ENCODE results near the gene ADIPOR2.
"Not testable (repeated sequence)": the region's sequence is repeated elsewhere in the genome, so short reads cannot be mapped to it uniquely, and the experiment has no call there.

The ADIPOR2 gene

GRCh38 chr12:1728824-1729223 lies 38.0 kb downstream of the ADIPOR2 start:
- Histone ChIP-seq H3K27me3 (ENCODE audit: control insufficient read depth, insufficient read depth, low read length) (no peaks in the 10 kb centered on the region), H3K36me3 (ENCODE audit: control insufficient read depth, low read depth, low read length) (no peaks in the 10 kb centered on the region), H3K27ac (ENCODE audit: low read length) (no peak overlapping the region)

GRCh38 chr12:1731019-1731687 lies 40.3 kb downstream of the ADIPOR2 start:
- no peak overlapping the region for H3K4me3 ChIP-seq (ENCODE audit: low read length)
- no peak overlapping the region for H3K27ac ChIP-seq (ENCODE audit: low read length)
- H3K4me1 ChIP-seq (ENCODE audit: control insufficient read depth, low read depth, low read length) = no peaks in the 10 kb centered on the region
- no peaks in the 10 kb centered on the region for H3K27me3 ChIP-seq (ENCODE audit: control insufficient read depth, insufficient read depth, low read length)
- H3K9ac ChIP-seq (ENCODE audit: low read length) = no peak overlapping the region
- no peaks in the 10 kb centered on the region for H3K36me3 ChIP-seq (ENCODE audit: control insufficient read depth, low read depth, low read length)
- no peaks in the 10 kb centered on the region for H3K9me3 ChIP-seq (ENCODE audit: control insufficient read depth, low read depth, low read length)

More at GRCh38 chr12:1728824-1729223, 38.0 kb downstream of the ADIPOR2 start:
- Histone ChIP-seq H3K9me3 (ENCODE audit: control insufficient read depth, low read depth, low read length) (no peaks in the 10 kb centered on the region), H3K9ac (ENCODE audit: low read length) (no peak overlapping the region), H3K4me1 (ENCODE audit: control insufficient read depth, low read depth, low read length) (no peaks in the 10 kb centered on the region), H3K4me3 (ENCODE audit: low read length) (no peak overlapping the region)

- not testable (repeated sequence) for H3K27me3 ChIP-seq (ENCODE audit: control insufficient read depth, insufficient read depth, low read length); H3K4me3 ChIP-seq (ENCODE audit: low read length); H3K4me1 ChIP-seq (ENCODE audit: control insufficient read depth, low read depth, low read length); H3K36me3 ChIP-seq (ENCODE audit: control insufficient read depth, low read depth, low read length); H3K9me3 ChIP-seq (ENCODE audit: control insufficient read depth, low read depth, low read length); H3K9ac ChIP-seq (ENCODE audit: low read length); H3K27ac ChIP-seq (ENCODE audit: low read length)
These were observed 40.8 kb downstream of the ADIPOR2 start for GRCh38 chr12:1731688-1732078.

- H3K27ac ChIP-seq (ENCODE audit: low read length) = no peak overlapping the region
- H3K27me3 ChIP-seq (ENCODE audit: control insufficient read depth, insufficient read depth, low read length) = no peaks in the 10 kb centered on the region
- H3K4me1 ChIP-seq (ENCODE audit: control insufficient read depth, low read depth, low read length) = no peaks in the 10 kb centered on the region
- H3K36me3 ChIP-seq (ENCODE audit: control insufficient read depth, low read depth, low read length) = no peaks in the 10 kb centered on the region
- H3K9me3 ChIP-seq (ENCODE audit: control insufficient read depth, low read depth, low read length) = no peaks in the 10 kb centered on the region
- no peak overlapping the region for H3K9ac ChIP-seq (ENCODE audit: low read length)
- H3K4me3 ChIP-seq (ENCODE audit: low read length) = no peak overlapping the region
These were observed 42.0 kb downstream of the ADIPOR2 start for GRCh38 chr12:1732914-1733313.

- not testable (repeated sequence) for H3K36me3 ChIP-seq (ENCODE audit: control insufficient read depth, low read depth, low read length); H3K4me1 ChIP-seq (ENCODE audit: control insufficient read depth, low read depth, low read length)
These were observed 42.8 kb downstream of the ADIPOR2 start for GRCh38 chr12:1733712-1734111.

GRCh38 chr12:1737652-1738286 lies 46.9 kb downstream of the ADIPOR2 start:
- H3K4me1 ChIP-seq (ENCODE audit: control insufficient read depth, low read depth, low read length) = no peaks in the 10 kb centered on the region
- no peaks in the 10 kb centered on the region for H3K9me3 ChIP-seq (ENCODE audit: control insufficient read depth, low read depth, low read length)
- H3K27me3 ChIP-seq (ENCODE audit: control insufficient read depth, insufficient read depth, low read length) = no peaks in the 10 kb centered on the region
- no peak overlapping the region for H3K4me3 ChIP-seq (ENCODE audit: low read length)
- no peak overlapping the region for H3K9ac ChIP-seq (ENCODE audit: low read length)
- no peaks in the 10 kb centered on the region for H3K36me3 ChIP-seq (ENCODE audit: control insufficient read depth, low read depth, low read length)
- no peak overlapping the region for H3K27ac ChIP-seq (ENCODE audit: low read length)

More at GRCh38 chr12:1733712-1734111, 42.8 kb downstream of the ADIPOR2 start:
- not testable (repeated sequence) for H3K27me3 ChIP-seq (ENCODE audit: control insufficient read depth, insufficient read depth, low read length); H3K9me3 ChIP-seq (ENCODE audit: control insufficient read depth, low read depth, low read length); H3K27ac ChIP-seq (ENCODE audit: low read length); H3K4me3 ChIP-seq (ENCODE audit: low read length); H3K9ac ChIP-seq (ENCODE audit: low read length)

GRCh38 chr12:1738446-1738845 lies 47.6 kb downstream of the ADIPOR2 start:
- Histone ChIP-seq H3K27ac (ENCODE audit: low read length) (no peak overlapping the region), H3K27me3 (ENCODE audit: control insufficient read depth, insufficient read depth, low read length) (no peaks in the 10 kb centered on the region), H3K4me1 (ENCODE audit: control insufficient read depth, low read depth, low read length) (no peaks in the 10 kb centered on the region), H3K36me3 (ENCODE audit: control insufficient read depth, low read depth, low read length) (no peaks in the 10 kb centered on the region), H3K9me3 (ENCODE audit: control insufficient read depth, low read depth, low read length) (no peaks in the 10 kb centered on the region), H3K4me3 (ENCODE audit: low read length) (no peak overlapping the region), H3K9ac (ENCODE audit: low read length) (no peak overlapping the region)

- H3K36me3 ChIP-seq (ENCODE audit: control insufficient read depth, low read depth, low read length) = no peaks in the 10 kb centered on the region
- no peak overlapping the region for H3K9ac ChIP-seq (ENCODE audit: low read length)
- H3K4me3 ChIP-seq (ENCODE audit: low read length) = no peak overlapping the region
- no peaks in the 10 kb centered on the region for H3K9me3 ChIP-seq (ENCODE audit: control insufficient read depth, low read depth, low read length)
- H3K4me1 ChIP-seq (ENCODE audit: control insufficient read depth, low read depth, low read length) = no peaks in the 10 kb centered on the region
- H3K27me3 ChIP-seq (ENCODE audit: control insufficient read depth, insufficient read depth, low read length) = no peaks in the 10 kb centered on the region
- no peak overlapping the region for H3K27ac ChIP-seq (ENCODE audit: low read length)
These were observed 48.5 kb downstream of the ADIPOR2 start for GRCh38 chr12:1739368-1739767.

GRCh38 chr12:1740161-1740948 lies 49.5 kb downstream of the ADIPOR2 start:
- Histone ChIP-seq H3K27me3 (ENCODE audit: control insufficient read depth, insufficient read depth, low read length) (no peaks in the 10 kb centered on the region), H3K27ac (ENCODE audit: low read length) (no peak overlapping the region), H3K4me1 (ENCODE audit: control insufficient read depth, low read depth, low read length) (no peaks in the 10 kb centered on the region), H3K9me3 (ENCODE audit: control insufficient read depth, low read depth, low read length) (no peaks in the 10 kb centered on the region), H3K9ac (ENCODE audit: low read length) (no peak overlapping the region), H3K36me3 (ENCODE audit: control insufficient read depth, low read depth, low read length) (no peaks in the 10 kb centered on the region), H3K4me3 (ENCODE audit: low read length) (no peak overlapping the region)

- Histone ChIP-seq H3K4me3 (ENCODE audit: low read length) (no peak overlapping the region), H3K9me3 (ENCODE audit: control insufficient read depth, low read depth, low read length) (no peaks in the 10 kb centered on the region), H3K36me3 (ENCODE audit: control insufficient read depth, low read depth, low read length) (no peaks in the 10 kb centered on the region), H3K9ac (ENCODE audit: low read length) (no peak overlapping the region), H3K27me3 (ENCODE audit: control insufficient read depth, insufficient read depth, low read length) (no peaks in the 10 kb centered on the region), H3K4me1 (ENCODE audit: control insufficient read depth, low read depth, low read length) (no peaks in the 10 kb centered on the region), H3K27ac (ENCODE audit: low read length) (no peak overlapping the region)
These were observed 50.5 kb downstream of the ADIPOR2 start for GRCh38 chr12:1741154-1741949.

GRCh38 chr12:1744932-1745331 lies 54.1 kb downstream of the ADIPOR2 start:
- no peaks in the 10 kb centered on the region for H3K36me3 ChIP-seq (ENCODE audit: control insufficient read depth, low read depth, low read length)
- H3K4me1 ChIP-seq (ENCODE audit: control insufficient read depth, low read depth, low read length) = no peaks in the 10 kb centered on the region

More at GRCh38 chr12:1744932-1745331, 54.1 kb downstream of the ADIPOR2 start:
- H3K27me3 ChIP-seq (ENCODE audit: control insufficient read depth, insufficient read depth, low read length) = no peaks in the 10 kb centered on the region
- no peak overlapping the region for H3K9ac ChIP-seq (ENCODE audit: low read length)
- no peak overlapping the region for H3K27ac ChIP-seq (ENCODE audit: low read length)
- no peak overlapping the region for H3K4me3 ChIP-seq (ENCODE audit: low read length)
- peaks cover 8% of the 10 kb centered on the region for H3K9me3 ChIP-seq (ENCODE audit: control insufficient read depth, low read depth, low read length)
